Endothelial cell of umbilical vein (primary cell): ENCODE results near the gene FOXN1. TPM values are rescaled to one million over a fixed set of nuclear protein-coding genes. Genes with fewer than 3 reads are reported as not detected.

Source experiments
- BruUV-seq: library from RNA; stranded (reverse); fragments of 400-500 nt; replicated peaks from 2 replicates; lab custom pipeline; 2021; lab: Mats Ljungman, UMichigan
- CTCF ChIA-PET: fragments of 300-600, 350-600 bp; sonication (Branson Sonifier 250); formaldehyde crosslinking; loops from one replicate; lab custom pipeline; 2021; ENCODE audit warnings: antibody characterized with exemption, inconsistent platforms; lab: Charles Lee
- POLR2A ChIA-PET: fragments of 300-600, 350-600 bp; sonication (Branson Sonifier 250); formaldehyde crosslinking; loops from one replicate; lab custom pipeline; 2021; ENCODE audit warnings: antibody characterized with exemption, inconsistent platforms; lab: Charles Lee
- DNase-seq: peaks from one replicate; pipeline ENCODE4 v3.0.0-alpha.2; 2011; ENCODE audit warnings: low read depth, low spot score
- FAIRE-seq: peaks from 2 replicates; lab custom pipeline; 2011; peaks lifted over from hg19 to GRCh38; lab: Jason Lieb, UNC
- H2AFZ ChIP-seq: 2 replicates; pipeline ENCODE4 v1.6.0; 2012; ENCODE audit warnings: low read depth, low read length, control low read depth, inconsistent platforms
- H3K27ac ChIP-seq: 2 replicates; pipeline ENCODE4 v1.5.1; 2011; ENCODE audit warnings: low read depth, mild to moderate bottlenecking, control low read depth, low read length, moderate library complexity; ENCODE audit not compliant: insufficient read depth
- H3K27me3 ChIP-seq, 2 experiments: 2 replicates each; pipeline versions ENCODE4 v1.6.0 to v1.6.1; 2011; ENCODE audit warnings: low read length in 2 of 2, mixed read lengths in 1 of 2; ENCODE audit not compliant: control insufficient read depth in 2 of 2, insufficient read depth in 2 of 2
- H3K36me3 ChIP-seq, 2 experiments: 2 replicates in 1 of 2; 3 replicates in 1 of 2; pipeline ENCODE4 v1.5.1; 2011; ENCODE audit warnings: low read length in 2 of 2, mild to moderate bottlenecking in 1 of 2, moderate library complexity in 1 of 2; ENCODE audit not compliant: control insufficient read depth in 2 of 2, insufficient read depth in 2 of 2; ENCODE audit errors: extremely low read depth in 1 of 2
- H3K4me1 ChIP-seq: 3 replicates; pipeline ENCODE4 v1.5.1; 2011; ENCODE audit warnings: mild to moderate bottlenecking, low read length; ENCODE audit not compliant: control insufficient read depth, insufficient read depth; ENCODE audit errors: extremely low read depth
- H3K4me2 ChIP-seq: 2 replicates; pipeline ENCODE4 v1.6.1; 2011; ENCODE audit warnings: low read length, control low read depth, mixed read lengths; ENCODE audit not compliant: insufficient read depth
- H3K4me3 ChIP-seq, 3 experiments: fragments of 200-600 bp in 1 of 3; sonication (generic), shearing (Covaris generic) in 1 of 3; replicated peaks in 1 of 3; 2 replicates each; pipeline ENCODE4 v1.5.1; 2011 to 2016; ENCODE audit warnings: control low read depth in 3 of 3, low read length in 3 of 3, mild to moderate bottlenecking in 2 of 3, inconsistent platforms in 1 of 3, low read depth in 1 of 3, moderate library complexity in 1 of 3; ENCODE audit not compliant: insufficient read depth in 1 of 3
- H3K79me2 ChIP-seq: 2 replicates; pipeline ENCODE4 v1.6.0; 2012; ENCODE audit warnings: low read length, inconsistent platforms; ENCODE audit not compliant: control insufficient read depth, insufficient read depth
- H3K9ac ChIP-seq: replicated peaks from 2 replicates; pipeline ENCODE3; 2011; ENCODE audit warnings: low read length, control low read depth; ENCODE audit not compliant: insufficient read depth; ENCODE audit errors: extremely low read depth
- H3K9me1 ChIP-seq: replicated peaks from 3 replicates; pipeline ENCODE4 v1.6.0; 2011; ENCODE audit warnings: mild to moderate bottlenecking, low read length; ENCODE audit not compliant: control insufficient read depth, insufficient read depth; ENCODE audit errors: extremely low read depth
- H3K9me3 ChIP-seq: replicated peaks from 2 replicates; pipeline ENCODE4 v1.5.1; 2012; ENCODE audit warnings: low read length, inconsistent platforms; ENCODE audit not compliant: control insufficient read depth, insufficient read depth
- H4K20me1 ChIP-seq: replicated peaks from 2 replicates; pipeline ENCODE3; 2011; ENCODE audit warnings: mild to moderate bottlenecking, low read length; ENCODE audit not compliant: control insufficient read depth, insufficient read depth; ENCODE audit errors: extremely low read depth
- CTCF ChIP-seq, 2 donors: IDR thresholded peaks; 1 replicate in 1 of 2; 2 replicates in 1 of 2; pipeline ENCODE4 v1.5.1; 2011; ENCODE audit warnings: low read length in 2 of 2, mild to moderate bottlenecking in 2 of 2, moderate library complexity in 2 of 2, control low read depth in 1 of 2, inconsistent platforms in 1 of 2, low read depth in 1 of 2; ENCODE audit not compliant: insufficient read depth in 1 of 2; ENCODE audit errors: extremely low read depth in 1 of 2
- GATA2 ChIP-seq: IDR thresholded peaks from 2 replicates; pipeline ENCODE4 v1.7.0; 2011; ENCODE audit warnings: low read depth, mild to moderate bottlenecking, moderate library complexity, mixed read lengths, low read length; ENCODE audit not compliant: insufficient read length, insufficient read depth
- JUN ChIP-seq: IDR thresholded peaks from 2 replicates; pipeline ENCODE4 v1.6.1; 2011; ENCODE audit warnings: borderline replicate concordance, low read depth; ENCODE audit not compliant: insufficient read length, insufficient read depth
- POLR2AphosphoS5 ChIP-seq: IDR thresholded peaks from 2 replicates; pipeline ENCODE4 v1.6.1; 2012; ENCODE audit warnings: low read depth, mild to moderate bottlenecking, control low read depth, low read length, moderate library complexity; ENCODE audit not compliant: insufficient read depth
- dilution Hi-C: fragments of 300-500 bp; cut with MboI; formaldehyde crosslinking; loops from one replicate; pipeline ENCODE4 v1.15.0; 2019; ENCODE audit warnings: low sequenced_read_pairs; ENCODE audit not compliant: extremely low pct_ligation_motif_present
- intact Hi-C: fragments of 100-400 bp; cut with micrococcal nuclease; formaldehyde crosslinking; loops from one replicate; pipeline ENCODE4 v1.10.0; 2022
- polyA plus RNA-seq, 4 experiments: library from polyadenylated mRNA; depleted of rRNA in 3 of 4; stranded (reverse) in 3 of 4; unstranded in 1 of 4; fragments of >200 nt; gene quantifications; 2 replicates each; pipeline versions ENCODE4 v1.2.1 to v1.2.3, GENCODE V29; 2011 to 2012; ENCODE audit warnings: missing spikeins in 1 of 4
- total RNA-seq: library from RNA; stranded (reverse); gene quantifications from 2 replicates; pipeline ENCODE4 v1.2.3, GENCODE V29; 2021
- TF ChIP-seq, protein P1 (sequence below): IDR thresholded peaks from 2 replicates; pipeline ENCODE4 v1.6.1; 2011; ENCODE audit not compliant: insufficient read depth, insufficient read length

Gene FOXN1
- total and polyA plus RNA-seq, 2 donors (not counting 3 experiments of a cell fraction or from before 2014, with no cell fraction given), result not detected

GRCh38 chr17:28480799-28481571, 25.2 kb upstream of the FOXN1 start:
- DNase-seq, result no peak
- BruUV-seq, result no TSS peak
- Histone ChIP-seq H3K27me3 (peaks cover 0 to 17% of the 10 kb centered on the region in 2 experiments), H3K4me3 (no peak overlapping the region), H3K36me3 (no peaks in the 10 kb centered on the region), H3K79me2 (no peaks in the 10 kb centered on the region), H4K20me1 (no peaks in the 10 kb centered on the region), H3K9ac (no peak overlapping the region), H3K4me2 (no peak overlapping the region), H3K27ac (no peak overlapping the region), H2AFZ (no peak overlapping the region), H3K9me3 (no peaks in the 10 kb centered on the region), H3K4me1 (no peaks in the 10 kb centered on the region), H3K9me1 (no peaks in the 10 kb centered on the region)
- FAIRE-seq, result no peak
- dilution Hi-C loops (no loop called here), intact Hi-C loops (no loop called here)
- no peak for TF ChIP-seq CTCF (IDR thresholded peaks at IDR 0.05; ENCODE audit: extremely low read depth in 1 of 2, insufficient read depth in 1 of 2, low read depth in 1 of 2, low read length in 2 of 2)
- TF ChIP-seq, protein P1, sequence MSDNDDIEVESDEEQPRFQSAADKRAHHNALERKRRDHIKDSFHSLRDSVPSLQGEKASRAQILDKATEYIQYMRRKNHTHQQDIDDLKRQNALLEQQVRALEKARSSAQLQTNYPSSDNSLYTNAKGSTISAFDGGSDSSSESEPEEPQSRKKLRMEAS, result no peak
- TF ChIP-seq JUN, result no peak
- no peak for TF ChIP-seq GATA2
- TF ChIP-seq POLR2AphosphoS5, result no peak
- CTCF ChIA-PET, result no interaction called here
- POLR2A ChIA-PET, result no interaction called here
